ENCODE results near the gene ACSF3. TPM values are rescaled to one million over a fixed set of nuclear protein-coding genes. Genes with fewer than 3 reads are reported as not detected.

Gene ACSF3
- total RNA-seq, 2 experiments from 2014 or later, result 112 to 143 TPM

- H3K4me2 ChIP-seq (ENCODE audit: low read length), result no peak overlapping the region
- H3K9me2 ChIP-seq (ENCODE audit: insufficient read depth, low read length), result no peaks in the 10 kb centered on the region
- H3K4me3 ChIP-seq (ENCODE audit: low read depth, low read length, poor library complexity, severe bottlenecking), result no peak overlapping the region
- no peaks in the 10 kb centered on the region for H3K79me2 ChIP-seq (ENCODE audit: insufficient read depth, low read depth, low read length)
- no peak for DNase-seq (ENCODE audit: low spot score)
- no TSS peak for BruUV-seq (replicated peaks)
- no peaks in the 10 kb centered on the region for H3K4me1 ChIP-seq (ENCODE audit: insufficient read depth, low read length, poor library complexity, severe bottlenecking)
- no peaks in the 10 kb centered on the region for H4K20me1 ChIP-seq (ENCODE audit: insufficient read depth, low read length)
- peaks cover 2% of the 10 kb centered on the region; the same call in 1 of the 2 replicates for H3K9me3 ChIP-seq (ENCODE audit: low read length)
- TF ChIP-seq EZH2phosphoT487 (IDR thresholded peaks at IDR 0.05; ENCODE audit: borderline replicate concordance, low read depth, low read length) (no peak), CTCF (conservative IDR thresholded peaks at IDR 0.05; ENCODE audit: low read length) (no peak)
- ChIA-PET CTCF (ENCODE audit: unreplicated experiment) (no interaction called here), POLR2A (no interaction called here)
- intact Hi-C loops (cut with micrococcal nuclease; ENCODE audit: unreplicated experiment), result no loop called here
- no peak overlapping the region for H2AFZ ChIP-seq (ENCODE audit: low read length)
- H3K27ac ChIP-seq (ENCODE audit: low read depth, low read length, poor library complexity, severe bottlenecking), result no peak overlapping the region
- peaks cover 96% of the 10 kb centered on the region for H3K36me3 ChIP-seq (ENCODE audit: insufficient read depth, low read length)
These were observed 50.4 kb downstream of the ACSF3 start for GRCh38 chr16:89143911-89144675.

GRCh38 chr16:89144681-89145080, 51.0 kb downstream of the ACSF3 start:
- Histone ChIP-seq H3K4me2 (ENCODE audit: low read length) (no peak overlapping the region), H3K79me2 (ENCODE audit: insufficient read depth, low read depth, low read length) (no peaks in the 10 kb centered on the region), H3K9me3 (ENCODE audit: low read length) (peaks cover 8% of the 10 kb centered on the region; the same call in 1 of the 2 replicates), H3K4me1 (ENCODE audit: insufficient read depth, low read length, poor library complexity, severe bottlenecking) (no peaks in the 10 kb centered on the region), H3K9me2 (ENCODE audit: insufficient read depth, low read length) (no peaks in the 10 kb centered on the region), H3K27ac (ENCODE audit: low read depth, low read length, poor library complexity, severe bottlenecking) (no peak overlapping the region), H4K20me1 (ENCODE audit: insufficient read depth, low read length) (no peaks in the 10 kb centered on the region), H2AFZ (ENCODE audit: low read length) (no peak overlapping the region), H3K36me3 (ENCODE audit: insufficient read depth, low read length) (peaks cover 98% of the 10 kb centered on the region), H3K4me3 (ENCODE audit: low read depth, low read length, poor library complexity, severe bottlenecking) (no peak overlapping the region)
- no peak for TF ChIP-seq EZH2phosphoT487 (IDR thresholded peaks at IDR 0.05; ENCODE audit: borderline replicate concordance, low read depth, low read length)
- no peak for TF ChIP-seq CTCF (conservative IDR thresholded peaks at IDR 0.05; ENCODE audit: low read length)
- intact Hi-C loops (cut with micrococcal nuclease; ENCODE audit: unreplicated experiment), result no loop called here
- ChIA-PET CTCF (ENCODE audit: unreplicated experiment) (no interaction called here), POLR2A (no interaction called here)
- DNase-seq (ENCODE audit: low spot score), result no peak
- BruUV-seq (replicated peaks), result no TSS peak

GRCh38 chr16:89145406-89146161, 51.9 kb downstream of the ACSF3 start:
- Histone ChIP-seq H3K4me1 (ENCODE audit: insufficient read depth, low read length, poor library complexity, severe bottlenecking) (no peaks in the 10 kb centered on the region), H3K27ac (ENCODE audit: low read depth, low read length, poor library complexity, severe bottlenecking) (no peak overlapping the region), H3K9me3 (ENCODE audit: low read length) (peaks cover 11% of the 10 kb centered on the region; the same call in 1 of the 2 replicates), H3K9me2 (ENCODE audit: insufficient read depth, low read length) (no peaks in the 10 kb centered on the region), H3K36me3 (ENCODE audit: insufficient read depth, low read length) (peaks cover 98% of the 10 kb centered on the region), H3K4me2 (ENCODE audit: low read length) (no peak overlapping the region), H3K4me3 (ENCODE audit: low read depth, low read length, poor library complexity, severe bottlenecking) (no peak overlapping the region), H2AFZ (ENCODE audit: low read length) (no peak overlapping the region), H3K79me2 (ENCODE audit: insufficient read depth, low read depth, low read length) (no peaks in the 10 kb centered on the region), H4K20me1 (ENCODE audit: insufficient read depth, low read length) (no peaks in the 10 kb centered on the region)
- BruUV-seq (replicated peaks), result no TSS peak
- no peak for TF ChIP-seq CTCF (conservative IDR thresholded peaks at IDR 0.05; ENCODE audit: low read length)
- TF ChIP-seq EZH2phosphoT487 (IDR thresholded peaks at IDR 0.05; ENCODE audit: borderline replicate concordance, low read depth, low read length), result no peak
- ChIA-PET POLR2A (no interaction called here), CTCF (ENCODE audit: unreplicated experiment) (no interaction called here)
- DNase-seq (ENCODE audit: low spot score), result no peak
- intact Hi-C loops (cut with micrococcal nuclease; ENCODE audit: unreplicated experiment), result no loop called here
